NCI-H2227 (cell line): ENCODE measurements around the gene POLD1.
"Not testable (repeated sequence)": the region's sequence is repeated elsewhere in the genome, so short reads cannot be mapped to it uniquely, and the experiment has no call there.

Experiments used
- DNase-seq: peaks from one replicate; lab custom pipeline; 2025; ENCODE audit not compliant: unreplicated experiment; lab: John Stamatoyannopoulos, UW

POLD1 gene

GRCh38 chr19:50383852-50384684 is at the start of gene POLD1:
TSS of gene POLD1 (plus strand) at chr19:50384347. CDS start at chr19:50398852, 14,505 bp downstream.
- peak; percentile 97 for DNase-seq

GRCh38 chr19:50334741-50335421 is 49.3 kb upstream of the POLD1 start:
- DNase-seq: no peak

GRCh38 chr19:50337031-50337430 is 47.1 kb upstream of the POLD1 start:
- DNase-seq: not testable (repeated sequence)

GRCh38 chr19:50340331-50340730 is 43.8 kb upstream of the POLD1 start:
- DNase-seq: no peak

- DNase-seq: no peak
Measured at GRCh38 chr19:50341091-50341564, 43.0 kb upstream of the POLD1 start.

- DNase-seq: no peak
Measured at GRCh38 chr19:50344661-50345318, 39.4 kb upstream of the POLD1 start.

- DNase-seq: not testable (repeated sequence)
Measured at GRCh38 chr19:50347089-50347581, 37.0 kb upstream of the POLD1 start.

- no peak for DNase-seq
Measured at GRCh38 chr19:50349277-50350057, 34.7 kb upstream of the POLD1 start.

- no peak for DNase-seq
Measured at GRCh38 chr19:50352242-50352641, 31.9 kb upstream of the POLD1 start.

GRCh38 chr19:50353487-50353880 is 30.7 kb upstream of the POLD1 start:
- not testable (repeated sequence) for DNase-seq

GRCh38 chr19:50356691-50357177 is 27.4 kb upstream of the POLD1 start:
- no peak for DNase-seq

- peak; percentile 87 for DNase-seq
Measured at GRCh38 chr19:50357178-50358100, 26.7 kb upstream of the POLD1 start.

GRCh38 chr19:50358483-50359327 is 25.4 kb upstream of the POLD1 start:
- peak; percentile 86 for DNase-seq

- no peak for DNase-seq
Measured at GRCh38 chr19:50359328-50359818, 24.8 kb upstream of the POLD1 start.

- peak; percentile 18 for DNase-seq
Measured at GRCh38 chr19:50361290-50362029, 22.7 kb upstream of the POLD1 start.

GRCh38 chr19:50362030-50362412 is 22.1 kb upstream of the POLD1 start:
- no peak for DNase-seq

- DNase-seq: peak; percentile 8
Measured at GRCh38 chr19:50362656-50363424, 21.3 kb upstream of the POLD1 start.
